Activated CD8-positive, alpha-beta T cell treated with anti-CD3 and anti-CD28 coated beads for 36 hours (primary cell): ENCODE data around the gene HPCAL4. TPM values are rescaled to one million over a fixed set of nuclear protein-coding genes. Genes with fewer than 3 reads are reported as not detected.
A peak's percentile ranks its signal among the peaks of the same experiment; 100 is the strongest.

Experiments
- ATAC-seq: fragments of 200-7000 bp; cut with Tn5 transposase; one replicate; pipeline ENCODE4 v1.10.0; 2021; ENCODE audit warnings: mild to moderate bottlenecking, moderate library complexity
- CTCF ChIA-PET: fragments of 350-600 bp; sonication (Branson Sonifier 250); formaldehyde crosslinking; loops from one replicate; lab custom pipeline; 2021; ENCODE audit warnings: antibody characterized with exemption; lab: Charles Lee
- POLR2A ChIA-PET: fragments of 350-600 bp; sonication (Branson Sonifier 250); formaldehyde crosslinking; loops from one replicate; lab custom pipeline; 2021; ENCODE audit warnings: antibody characterized with exemption; lab: Charles Lee
- DNase-seq: peaks from one replicate; pipeline ENCODE4 v3.0.0-alpha.2; 2020
- H3K27ac Mint-ChIP-seq: one replicate; pipeline ENCODE4 v1.8.0; 2021; ENCODE audit warnings: mild to moderate bottlenecking, mixed read lengths
- H3K27me3 Mint-ChIP-seq: one replicate; pipeline ENCODE4 v1.8.0; 2021; ENCODE audit warnings: mixed read lengths
- H3K36me3 Mint-ChIP-seq: one replicate; pipeline ENCODE4 v1.8.0; 2021; ENCODE audit warnings: low read depth, mixed read lengths
- H3K4me1 Mint-ChIP-seq: one replicate; pipeline ENCODE4 v1.8.0; 2021; ENCODE audit warnings: low read depth, mixed read lengths
- H3K4me3 Mint-ChIP-seq: one replicate; pipeline ENCODE4 v1.8.0; 2021; ENCODE audit warnings: mild to moderate bottlenecking, moderate library complexity, mixed read lengths
- H3K9me3 Mint-ChIP-seq: one replicate; pipeline ENCODE4 v1.8.0; 2021; ENCODE audit warnings: mixed read lengths
- CTCF ChIP-seq: fragments of 200-600 bp; IDR thresholded peaks from one replicate; pipeline ENCODE4 v1.8.0; 2022; ENCODE audit warnings: antibody characterized with exemption, mild to moderate bottlenecking
- intact Hi-C: fragments of 100-400 bp; cut with micrococcal nuclease; formaldehyde crosslinking; loops from one replicate; pipeline ENCODE4 v1.10.0; 2022
- total RNA-seq, 2 experiments: library from RNA; stranded (reverse); gene quantifications; one replicate each; pipeline ENCODE4 v1.2.3, GENCODE V29; 2021

The HPCAL4 gene
- total RNA-seq, 2 experiments from 2014 or later: 2.8 to 3.0 TPM

- ChIA-PET CTCF (interaction anchor here (0.7 to 1.9 kb wide), 6 partner anchors 9 to 36 kb away, joined by 3 to 5 read pairs (median 4); partner anchors contain the start of gene NT5C1A), POLR2A (interaction anchor here (1.1 to 1.7 kb wide), 3 partner anchors 10 to 55 kb away, joined by 4 read pairs; partner anchors contain the start of gene PPIE)
- DNase-seq (peak; percentile 52), ATAC-seq (peak; percentile 61)
- Mint-ChIP-seq H3K4me1 (peaks cover 16% of the 10 kb centered on the region), H3K36me3 (no peaks in the 10 kb centered on the region), H3K9me3 (no peaks in the 10 kb centered on the region), H3K27me3 (peaks cover 21% of the 10 kb centered on the region), H3K27ac (no peak overlapping the region), H3K4me3 (no peak overlapping the region)
- intact Hi-C loops: no loop called here
- TF ChIP-seq CTCF: no peak
These were observed 7.5 kb downstream of the HPCAL4 start for GRCh38 chr1:39683591-39684312.

GRCh38 chr1:39681999-39682398, 9.2 kb downstream of the HPCAL4 start:
- H3K9me3 Mint-ChIP-seq: no peaks in the 10 kb centered on the region
- ATAC-seq (no peak), DNase-seq (no peak)
- H3K27ac Mint-ChIP-seq: no peak overlapping the region
- ChIA-PET CTCF (interaction anchor here (1.7 to 17.9 kb wide), 4 partner anchors 11 to 26 kb away, joined by 4 to 311 read pairs (median 18); partner anchors contain the start of gene NT5C1A), POLR2A (interaction anchor here (1.7 to 2.4 kb wide), 2 partner anchors 11 to 13 kb away, joined by 4 to 14 read pairs; no protein-coding TSS in a partner anchor)
- H3K36me3 Mint-ChIP-seq: no peaks in the 10 kb centered on the region
- intact Hi-C loops: no loop called here
- H3K4me3 Mint-ChIP-seq: no peak overlapping the region
- peaks cover 16% of the 10 kb centered on the region for H3K4me1 Mint-ChIP-seq
- peaks cover 14% of the 10 kb centered on the region for H3K27me3 Mint-ChIP-seq
- no peak for TF ChIP-seq CTCF

GRCh38 chr1:39681294-39681693, 9.9 kb downstream of the HPCAL4 start:
- Mint-ChIP-seq H3K4me3 (no peak overlapping the region), H3K27me3 (peaks cover 12% of the 10 kb centered on the region), H3K4me1 (peaks cover 18% of the 10 kb centered on the region), H3K36me3 (no peaks in the 10 kb centered on the region), H3K27ac (no peak overlapping the region), H3K9me3 (no peaks in the 10 kb centered on the region)
- CTCF ChIA-PET: interaction anchor here (1.7 to 17.9 kb wide), 5 partner anchors 10 to 75 kb away, joined by 4 to 311 read pairs (median 10); partner anchors contain the start of gene NT5C1A
- ATAC-seq: no peak
- TF ChIP-seq CTCF: no peak
- intact Hi-C loops: no loop called here
- POLR2A ChIA-PET: interaction anchor here (2.4 kb wide), 1 partner anchor 12 kb away, joined by 14 read pairs; no protein-coding TSS in a partner anchor
- no peak for DNase-seq

GRCh38 chr1:39680751-39681150, 10.5 kb downstream of the HPCAL4 start:
- no peak for TF ChIP-seq CTCF
- DNase-seq (no peak), ATAC-seq (no peak)
- Mint-ChIP-seq H3K9me3 (no peaks in the 10 kb centered on the region), H3K36me3 (no peaks in the 10 kb centered on the region), H3K4me3 (no peak overlapping the region), H3K4me1 (peaks cover 18% of the 10 kb centered on the region), H3K27me3 (peaks cover 11% of the 10 kb centered on the region), H3K27ac (no peak overlapping the region)
- intact Hi-C loops: no loop called here
- POLR2A ChIA-PET: interaction anchor here (0.7 to 2.4 kb wide), 2 partner anchors 11 to 74 kb away, joined by 3 to 14 read pairs; no protein-coding TSS in a partner anchor
- CTCF ChIA-PET: interaction anchor here (1.1 to 17.9 kb wide), 7 partner anchors 10 to 119 kb away, joined by 4 to 311 read pairs (median 4); partner anchors contain the start of gene NT5C1A

- CTCF ChIA-PET: interaction anchor here (1.1 to 17.9 kb wide), 5 partner anchors 9 to 120 kb away, joined by 4 to 311 read pairs (median 10); partner anchors contain the start of gene NT5C1A
- ATAC-seq: no peak
These were observed 11.4 kb downstream of the HPCAL4 start for GRCh38 chr1:39679821-39680220.

More at GRCh38 chr1:39679821-39680220, 11.4 kb downstream of the HPCAL4 start:
- peaks cover 8% of the 10 kb centered on the region for H3K27me3 Mint-ChIP-seq
- no peak for DNase-seq
- peaks cover 16% of the 10 kb centered on the region for H3K4me1 Mint-ChIP-seq
- no peaks in the 10 kb centered on the region for H3K9me3 Mint-ChIP-seq
- intact Hi-C loops: no loop called here
- TF ChIP-seq CTCF: no peak
- no peaks in the 10 kb centered on the region for H3K36me3 Mint-ChIP-seq
- no peak overlapping the region for H3K27ac Mint-ChIP-seq
- POLR2A ChIA-PET: interaction anchor here (2.4 kb wide), 1 partner anchor 10 kb away, joined by 14 read pairs; no protein-coding TSS in a partner anchor
- no peak overlapping the region for H3K4me3 Mint-ChIP-seq
